HG02943 (cell line): Measurements from ENCODE around the gene ENSA.
"Not testable (repeated sequence)": the region's sequence is repeated elsewhere in the genome, so short reads cannot be mapped to it uniquely, and the experiment has no call there.

Experiments used
- ATAC-seq: cut with Tn5 transposase; IDR thresholded peaks from one replicate; pipeline ENCODE4 v1.9.1; 2021; ENCODE audit warnings: mild to moderate bottlenecking, low read depth, moderate library complexity; ENCODE audit not compliant: unreplicated experiment

The ENSA gene

GRCh38 chr1:150582371-150582770 is 47.0 kb downstream of the ENSA start:
- no peak for ATAC-seq

GRCh38 chr1:150581962-150582361 is 47.5 kb downstream of the ENSA start:
- not testable (repeated sequence) for ATAC-seq

GRCh38 chr1:150581437-150581836 is 48.0 kb downstream of the ENSA start:
- ATAC-seq = not testable (repeated sequence)

DNA sequence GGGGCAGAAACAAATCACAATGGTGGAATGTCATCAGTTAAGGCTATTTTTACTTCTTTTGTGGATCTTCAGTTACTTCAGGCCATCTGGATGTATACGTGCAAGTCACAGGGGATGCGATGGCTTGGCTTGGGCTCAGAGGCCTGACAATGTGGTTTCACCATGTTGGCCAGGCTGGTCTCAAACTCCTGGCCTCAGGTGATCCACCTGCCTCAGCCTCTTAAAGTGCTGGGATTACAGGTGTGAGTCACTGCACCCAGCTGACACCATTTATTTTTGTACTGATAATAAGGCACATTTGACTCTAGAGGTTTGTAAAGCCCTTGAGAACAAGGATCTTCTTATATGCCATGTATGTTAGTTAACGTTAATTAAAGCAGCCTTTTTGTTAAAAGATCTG is 48.4 kb downstream of the ENSA start:
- ATAC-seq = not testable (repeated sequence)

DNA sequence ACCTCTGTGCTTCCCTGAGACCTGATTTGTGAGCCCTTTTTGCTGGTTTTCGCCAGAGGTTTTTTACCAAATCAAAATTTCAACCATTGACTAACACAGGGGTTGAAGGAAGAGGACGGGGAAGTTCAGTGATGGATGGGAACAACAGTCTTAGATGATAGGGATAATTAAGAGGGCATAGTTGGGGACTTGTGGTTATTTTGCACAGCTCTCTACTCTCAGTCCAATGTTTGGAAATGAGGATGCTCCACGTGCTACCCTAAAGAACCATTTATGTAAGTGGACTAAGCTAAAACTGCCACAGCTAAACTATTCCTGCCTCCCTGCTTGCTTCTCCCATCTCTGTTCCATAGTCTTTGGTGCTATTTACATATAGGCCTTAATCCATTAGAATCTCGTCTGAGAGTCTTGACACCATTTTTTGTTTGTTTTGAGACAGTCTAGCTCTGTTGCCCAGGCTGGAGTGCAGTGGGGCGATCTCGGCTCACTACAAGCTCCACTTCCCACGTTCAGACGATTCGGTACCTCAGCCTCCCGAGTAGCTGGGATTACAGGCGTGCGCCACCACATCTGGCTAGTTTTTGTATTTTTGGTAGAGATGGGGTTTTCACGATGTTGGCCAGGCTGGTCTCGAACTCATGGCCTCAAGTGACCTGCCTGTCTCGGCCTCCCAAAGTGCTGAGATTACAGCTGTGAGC is 49.3 kb downstream of the ENSA start:
- no peak for ATAC-seq

DNA sequence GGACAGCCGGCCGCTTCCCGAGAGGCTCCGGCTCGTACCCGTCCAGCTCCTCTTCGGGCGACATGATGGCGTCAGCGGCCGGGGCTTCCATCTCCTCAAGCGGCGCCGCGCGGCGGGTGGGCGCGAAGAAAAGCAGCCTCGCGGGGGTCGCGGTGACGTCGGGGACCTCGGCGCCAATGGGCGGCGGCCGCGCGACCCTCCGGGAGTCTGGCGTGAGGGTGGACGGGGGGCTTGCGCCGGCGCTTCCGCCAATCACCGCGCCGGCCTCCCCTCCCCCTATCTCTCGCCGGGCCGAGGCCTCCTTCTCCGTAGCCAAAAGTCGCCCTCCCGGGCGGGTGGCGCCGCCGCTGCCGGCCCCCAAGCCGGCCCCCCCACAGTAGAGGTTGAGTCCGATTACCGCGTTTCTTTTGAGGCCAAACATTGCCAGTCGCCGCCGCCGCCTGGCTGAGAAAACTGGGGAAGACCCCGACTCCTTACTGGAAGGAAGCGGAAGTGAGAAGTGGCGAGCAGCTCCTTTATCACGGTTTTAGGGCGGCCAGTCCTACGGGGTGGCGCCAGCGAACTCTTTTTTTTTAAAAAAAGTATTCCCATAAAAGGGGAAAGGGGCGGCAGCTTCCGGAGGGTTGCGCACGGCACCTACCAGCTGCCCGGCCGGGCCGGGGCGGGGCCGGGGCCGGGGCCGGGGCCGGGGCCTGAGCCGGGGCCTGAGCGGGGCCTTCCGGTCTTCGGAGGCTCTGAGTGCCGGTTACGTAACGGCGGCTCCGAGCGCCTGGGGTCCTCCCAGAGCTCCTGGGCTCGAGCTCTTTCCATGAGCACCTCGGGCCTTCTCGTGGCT is 50.1 kb downstream of the ENSA start, which contains the start of gene MCL1:
Gene MCL1, minus strand, starts transcription at position 501 of the 835 bp plus-strand sequence. Its CDS starts 80 bp downstream, at position 421.
- peak; percentile 86 for ATAC-seq

- no peak for ATAC-seq
These were observed 50.9 kb downstream of the ENSA start for GRCh38 chr1:150578272-150579109.

DNA sequence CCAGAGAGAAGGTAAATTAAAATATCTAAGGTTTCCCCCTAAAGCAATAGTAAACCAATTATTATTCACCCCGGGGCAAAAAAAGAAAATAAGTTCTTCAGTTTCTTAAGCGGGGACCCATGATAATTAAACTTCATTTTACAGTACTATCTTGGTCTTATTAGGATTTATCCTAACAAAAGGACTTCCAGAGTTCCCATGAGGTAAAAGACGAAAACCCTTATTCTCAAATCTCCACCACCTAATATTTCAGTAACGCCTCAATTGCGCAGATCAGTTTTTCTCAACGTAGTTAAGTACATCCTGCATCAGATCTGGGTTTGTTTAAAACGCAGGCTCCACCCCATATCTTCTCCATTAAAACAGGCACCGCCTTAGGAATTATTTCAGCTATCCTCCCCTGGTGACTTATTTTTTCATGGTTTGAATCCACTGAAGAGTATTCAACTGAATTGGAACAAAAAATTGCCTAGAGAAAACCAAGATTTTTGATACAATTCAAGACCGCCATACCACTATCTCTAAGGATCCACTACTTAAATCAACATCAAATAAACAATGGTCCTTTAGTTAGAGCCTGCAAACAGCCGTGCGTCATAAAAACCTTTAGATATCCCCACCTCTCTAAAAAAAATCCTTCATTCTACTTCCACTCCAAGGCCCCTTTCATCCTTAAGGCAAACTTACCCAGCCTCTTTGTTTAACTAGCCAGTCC is 51.7 kb downstream of the ENSA start:
- ATAC-seq = no peak

DNA sequence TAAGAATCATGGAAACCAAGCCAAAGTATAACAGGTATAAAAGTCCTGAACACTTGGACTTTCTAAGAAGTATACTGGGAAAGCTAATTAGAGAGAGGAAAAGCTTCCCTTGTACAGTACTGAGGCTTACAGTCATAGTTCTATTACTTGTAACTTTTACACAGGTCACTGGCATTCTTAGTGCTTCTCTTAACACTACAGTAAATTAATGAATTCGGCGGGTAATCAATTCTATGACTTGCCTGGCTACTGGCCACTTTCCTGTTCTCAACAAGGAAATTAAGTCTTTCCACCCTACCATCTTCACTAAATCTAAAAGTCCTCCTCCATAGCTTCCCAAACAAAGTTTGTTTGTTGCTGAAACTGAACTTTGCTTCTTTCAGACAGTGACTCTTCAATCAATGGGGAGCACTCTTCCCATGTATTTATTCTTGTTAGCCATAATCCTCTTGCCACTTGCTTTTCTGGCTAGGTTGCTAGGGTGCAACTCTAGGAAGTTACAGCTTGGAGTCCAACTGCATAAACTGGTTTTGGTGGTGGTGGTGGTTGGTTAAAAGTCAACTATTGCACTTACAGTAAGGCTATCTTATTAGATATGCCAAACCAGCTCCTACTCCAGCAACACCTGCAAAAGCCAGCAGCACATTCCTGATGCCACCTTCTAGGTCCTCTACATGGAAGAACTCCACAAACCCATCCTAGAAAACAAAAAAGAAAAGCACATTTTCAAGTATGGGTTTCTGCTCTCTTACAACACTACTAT is 52.4 kb downstream of the ENSA start:
- no peak for ATAC-seq

- ATAC-seq = no peak
These were observed 53.1 kb downstream of the ENSA start for GRCh38 chr1:150576367-150576711.

DNA sequence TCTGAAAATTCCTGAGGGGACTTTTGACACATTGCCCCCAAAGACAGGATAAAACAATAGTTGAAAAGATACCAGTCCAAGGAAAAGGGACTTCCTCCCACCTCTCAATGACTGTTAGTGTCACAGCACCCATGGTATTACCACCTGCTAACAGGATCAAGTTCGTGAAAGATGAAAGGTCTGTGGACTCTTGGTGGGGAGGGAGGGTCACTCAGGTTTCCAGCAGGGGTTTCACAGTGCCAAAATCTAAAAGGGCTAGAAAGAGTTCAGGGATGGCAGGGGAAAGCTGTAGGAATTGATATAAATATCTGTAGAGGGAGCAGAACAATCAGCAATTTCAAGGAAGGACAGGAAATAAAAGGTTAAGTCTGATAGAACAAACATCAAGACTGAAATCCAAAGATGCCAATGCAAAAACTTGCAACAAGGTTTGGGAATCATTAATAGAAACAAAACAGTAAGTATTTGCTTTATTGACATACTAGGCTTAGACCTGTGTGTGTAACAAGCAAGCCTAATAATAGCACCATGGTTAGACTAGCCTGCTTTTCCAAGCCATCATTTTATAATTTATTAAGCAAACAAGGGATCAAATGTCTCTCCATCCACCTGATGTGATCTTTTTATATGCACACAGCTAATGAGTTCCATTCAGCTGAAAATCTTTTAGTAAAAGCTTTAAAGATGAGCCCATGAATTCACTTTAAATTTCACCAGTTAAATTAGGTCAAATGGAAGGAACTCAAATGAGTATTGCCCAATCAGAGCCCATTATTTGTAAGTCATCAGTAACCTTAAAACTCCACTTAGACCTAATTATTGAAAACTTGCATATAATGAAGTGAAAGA is 53.7 kb downstream of the ENSA start:
- ATAC-seq = no peak

GRCh38 chr1:150575072-150575489 is 54.3 kb downstream of the ENSA start:
- ATAC-seq = no peak

DNA sequence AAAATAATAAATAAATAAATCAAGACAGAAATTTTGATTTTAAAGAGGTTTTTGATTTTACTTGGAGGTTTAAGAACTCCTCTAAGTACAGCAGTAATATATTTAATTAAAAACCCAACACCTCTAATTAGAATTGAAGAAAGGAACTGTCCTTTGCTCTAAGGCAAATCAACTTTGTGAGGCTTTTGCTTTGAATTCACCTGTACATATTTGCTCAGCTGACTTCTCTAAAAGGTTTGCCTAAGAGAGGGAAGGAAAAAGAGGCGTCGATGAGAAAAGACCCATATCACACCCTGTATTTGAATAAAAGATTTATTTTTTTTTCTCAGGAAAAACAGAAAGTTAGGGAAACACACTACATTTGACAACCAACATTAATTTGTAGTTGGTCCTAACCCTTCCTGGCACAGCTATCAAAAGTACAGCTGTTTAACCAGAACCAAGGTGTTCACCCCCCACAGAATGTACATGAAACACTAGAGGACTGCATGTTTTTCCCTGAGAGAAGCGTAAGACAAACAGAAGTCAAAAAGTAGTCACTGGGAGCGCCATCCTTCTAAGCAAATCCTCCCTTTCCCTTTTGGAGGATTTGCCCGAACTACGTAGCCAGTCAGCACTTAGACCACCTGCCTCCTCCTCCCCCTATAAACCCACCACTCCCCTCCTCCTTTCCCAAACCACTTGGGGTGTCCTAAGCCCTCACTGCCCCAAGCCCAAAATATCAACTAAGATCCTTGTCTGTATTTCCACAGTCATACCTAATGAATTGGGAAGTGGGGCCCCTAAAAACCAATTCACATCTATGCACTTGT is 54.9 kb downstream of the ENSA start:
- ATAC-seq = no peak

DNA sequence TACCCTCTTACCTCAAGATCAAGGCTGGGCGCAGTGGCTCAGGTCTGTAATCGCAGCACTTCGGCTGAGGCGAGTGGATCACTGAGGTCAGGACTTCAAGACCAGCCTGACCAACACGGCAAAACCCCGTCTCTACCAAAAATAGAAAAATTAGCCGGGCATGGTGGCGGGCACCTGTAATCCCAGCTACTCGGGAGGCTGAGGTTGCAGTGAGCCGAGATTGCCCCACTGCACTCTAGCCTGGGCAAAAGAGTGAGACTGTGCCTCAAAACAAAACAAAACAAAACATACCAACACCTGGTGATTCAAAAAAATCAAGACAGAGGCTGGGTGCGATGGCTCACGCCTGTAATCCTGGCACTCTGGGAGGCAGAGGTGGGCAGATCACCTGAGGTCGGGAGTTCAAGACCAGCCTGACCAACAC is 55.8 kb downstream of the ENSA start:
- ATAC-seq = not testable (repeated sequence)

- ATAC-seq = no peak
These were observed 56.3 kb downstream of the ENSA start for GRCh38 chr1:150572918-150573647.
